Fibroblast of pulmonary artery (primary cell): ENCODE results near the gene NCOA6.

Experiments
- DNase-seq: peaks from one replicate; pipeline ENCODE4 v3.0.0-alpha.2; 2010; ENCODE audit warnings: low read depth
- H3K4me3 ChIP-seq: replicated peaks from 2 replicates; pipeline ENCODE4 v1.5.1; 2011; ENCODE audit warnings: low read depth, mild to moderate bottlenecking, control low read depth, low read length, moderate library complexity
- CTCF ChIP-seq: IDR thresholded peaks from 2 replicates; pipeline ENCODE4 v1.5.1; 2011; ENCODE audit warnings: mild to moderate bottlenecking, control low read depth, low read length, inconsistent platforms; ENCODE audit errors: missing control alignments

Gene NCOA6

DNA sequence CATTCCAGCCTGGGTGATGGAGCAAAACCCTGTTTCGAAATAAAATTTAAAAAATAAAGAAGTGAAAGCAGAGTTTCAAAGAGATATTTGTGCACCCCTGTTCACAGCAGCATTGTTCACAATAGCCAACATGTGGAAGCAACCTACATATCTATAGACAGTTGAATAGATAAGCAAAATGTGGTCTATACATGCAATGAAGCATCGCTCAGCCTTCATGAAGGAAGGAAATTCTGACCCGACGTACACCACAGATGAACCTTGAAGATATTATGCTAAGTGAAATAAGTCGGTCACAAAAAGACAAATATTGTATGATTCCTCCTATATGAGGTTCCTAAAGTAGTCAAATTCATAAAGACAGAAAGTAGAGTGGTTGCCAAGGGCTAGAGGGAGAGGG, 6.5 kb upstream of the NCOA6 start:
- no peak overlapping the region for H3K4me3 ChIP-seq
- TF ChIP-seq CTCF: no peak
- no peak for DNase-seq

DNA sequence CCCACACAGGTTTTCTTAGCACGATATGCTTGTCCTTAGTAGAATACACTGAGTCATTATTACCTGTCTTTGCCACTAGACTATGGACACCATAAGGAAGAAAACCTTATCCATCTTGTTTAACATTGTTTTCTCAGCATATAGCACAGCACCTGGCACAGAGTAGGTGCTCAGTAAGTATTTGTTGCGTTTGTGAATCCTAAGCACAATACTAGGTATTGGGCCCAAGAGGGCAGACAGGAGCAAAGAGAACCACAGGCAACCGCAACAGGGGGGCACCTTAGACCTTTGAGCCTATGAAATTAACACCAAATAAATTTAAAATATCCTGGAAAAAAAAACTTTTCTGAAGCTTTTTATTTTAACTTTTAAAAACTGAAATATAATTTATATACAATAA, 3.7 kb upstream of the NCOA6 start:
- TF ChIP-seq CTCF: peak; percentile 8
- no peak for DNase-seq
- no peak overlapping the region for H3K4me3 ChIP-seq

- peak; percentile 31 for DNase-seq
- TF ChIP-seq CTCF: no peak
- H3K4me3 ChIP-seq: peak overlapping the region; percentile 96
These were observed 483 bp downstream of the NCOA6 start for GRCh38 chr20:34824806-34825529.

DNA sequence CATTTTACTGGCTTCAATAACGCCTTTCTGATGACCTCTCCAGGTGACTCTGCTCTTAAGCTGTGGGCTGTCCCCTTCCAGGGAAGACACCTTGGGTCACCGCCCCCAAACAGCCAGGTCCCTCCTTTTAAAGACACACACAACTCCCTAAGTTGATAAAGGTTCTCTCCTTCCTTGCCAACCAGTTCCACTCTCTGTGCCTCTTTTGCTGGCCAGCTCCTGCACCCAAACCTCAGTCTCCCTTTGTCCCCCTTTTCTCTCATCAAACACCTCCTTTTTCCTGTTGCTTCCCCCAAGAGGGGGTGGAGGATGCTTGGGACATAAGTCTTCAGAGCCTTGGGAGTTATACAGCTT, 1.0 kb downstream of the NCOA6 start:
- peak; percentile 56 for DNase-seq
- peak overlapping the region; percentile 96 for H3K4me3 ChIP-seq
- TF ChIP-seq CTCF: no peak

DNA sequence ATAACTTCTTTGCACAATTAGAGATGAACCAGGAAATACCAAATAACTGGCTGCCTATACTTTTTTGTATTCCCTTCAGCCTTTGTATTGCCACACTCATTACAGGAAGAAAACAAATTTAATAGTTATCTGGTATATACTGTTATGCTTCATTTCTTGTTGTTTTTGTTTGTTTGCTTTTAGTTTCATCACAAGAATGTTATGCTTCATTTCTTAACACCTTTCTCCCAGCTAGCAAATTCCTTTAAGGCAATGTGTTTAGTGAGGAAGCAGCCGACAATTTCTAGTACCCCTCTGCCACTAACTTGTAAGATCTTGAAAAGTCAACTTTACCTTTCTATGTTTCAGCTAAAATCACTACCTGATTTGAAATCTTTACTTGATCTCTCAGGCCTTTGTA, 1.4 kb downstream of the NCOA6 start:
- TF ChIP-seq CTCF: no peak
- peak overlapping the region; percentile 96 for H3K4me3 ChIP-seq
- no peak for DNase-seq

- no peak for TF ChIP-seq CTCF
- DNase-seq: no peak
- no peak overlapping the region for H3K4me3 ChIP-seq
These were observed 4.5 kb downstream of the NCOA6 start for GRCh38 chr20:34820805-34821578.
